CD4-positive, alpha-beta T cell treated with Interleukin-15 for 4 hours (primary cell): ENCODE data around the gene SRSF9.
"Not testable (repeated sequence)": the region's sequence is repeated elsewhere in the genome, so short reads cannot be mapped to it uniquely, and the experiment has no call there.

Experiments
- DNase-seq: peaks from one replicate; pipeline ENCODE4 v3.0.0-alpha.2; 2020; ENCODE audit warnings: low spot score

Gene SRSF9

GRCh38 chr12:120447992-120448391, 21.6 kb downstream of the SRSF9 start:
- DNase-seq: no peak

GRCh38 chr12:120446844-120447178, 22.7 kb downstream of the SRSF9 start:
- DNase-seq: not testable (repeated sequence)

GRCh38 chr12:120445911-120446843, 23.4 kb downstream of the SRSF9 start, which contains the start of the genes GATC and TRIAP1:
Gene GATC, plus strand, starts transcription at chr12:120446444. Its CDS starts 37 bp downstream, at chr12:120446481.
Gene TRIAP1, minus strand, starts transcription at chr12:120446384. Its CDS starts 12 bp downstream, at chr12:120446372.
- peak; percentile 85 for DNase-seq

GRCh38 chr12:120444676-120445075, 24.9 kb downstream of the SRSF9 start:
- DNase-seq: no peak

GRCh38 chr12:120439646-120440247, 29.8 kb downstream of the SRSF9 start:
- DNase-seq: peak; percentile 77

GRCh38 chr12:120438495-120439198, 30.9 kb downstream of the SRSF9 start:
- DNase-seq: no peak

GRCh38 chr12:120437735-120438494, 31.6 kb downstream of the SRSF9 start, which contains the start of gene COX6A1:
Gene COX6A1, plus strand, starts transcription at chr12:120438113. Its CDS starts 14 bp downstream, at chr12:120438127.
- DNase-seq: peak; percentile 98

- DNase-seq: no peak
These were observed 36.6 kb downstream of the SRSF9 start for GRCh38 chr12:120432772-120433525.

- DNase-seq: no peak
These were observed 40.2 kb downstream of the SRSF9 start for GRCh38 chr12:120429368-120429767.

- no peak for DNase-seq
These were observed 40.8 kb downstream of the SRSF9 start for GRCh38 chr12:120428597-120429229.

GRCh38 chr12:120425797-120426196, 43.8 kb downstream of the SRSF9 start:
- DNase-seq: no peak

- DNase-seq: no peak
These were observed 46.6 kb downstream of the SRSF9 start for GRCh38 chr12:120422892-120423456.

- DNase-seq: no peak
These were observed 47.8 kb downstream of the SRSF9 start for GRCh38 chr12:120421701-120422100.

- no peak for DNase-seq
These were observed 51.5 kb downstream of the SRSF9 start for GRCh38 chr12:120417917-120418580.

- DNase-seq: no peak
These were observed 52.9 kb downstream of the SRSF9 start for GRCh38 chr12:120416490-120417216.

- DNase-seq: no peak
These were observed 55.5 kb downstream of the SRSF9 start for GRCh38 chr12:120413901-120414695.

- DNase-seq: no peak
These were observed 57.1 kb downstream of the SRSF9 start for GRCh38 chr12:120412421-120412820.
